Liver (tissue), 3 donors: ENCODE data around the gene COPS4.

ENCODE experiments used
- CTCF ChIP-seq: fragments of 150-350 bp; IDR thresholded peaks from 2 replicates; pipeline ENCODE4 v1.5.1; 2017; ENCODE audit warnings: improper control_type of control experiment, low read depth, low read length; ENCODE audit not compliant: missing input control
- EGR1 ChIP-seq, 2 donors: IDR thresholded peaks; 2 replicates each; pipeline ENCODE4 v1.6.1; 2016 to 2018; ENCODE audit warnings: antibody characterized with exemption in 2 of 2, low read depth in 2 of 2
- FOXA1 ChIP-seq: IDR thresholded peaks from 2 replicates; pipeline ENCODE4 v1.6.1; 2016; ENCODE audit warnings: antibody characterized with exemption
- JUND ChIP-seq, 2 donors: IDR thresholded peaks; 2 replicates each; pipeline ENCODE4 v1.6.1; 2016; ENCODE audit warnings: antibody characterized with exemption in 2 of 2
- RAD21 ChIP-seq, 2 donors: IDR thresholded peaks; 2 replicates each; pipeline ENCODE4 v1.6.1; 2016; ENCODE audit warnings: antibody characterized with exemption in 2 of 2, mild to moderate bottlenecking in 2 of 2
- SP1 ChIP-seq: IDR thresholded peaks from 2 replicates; pipeline ENCODE4 v1.6.1; 2018; ENCODE audit warnings: antibody characterized with exemption, mild to moderate bottlenecking
- TF ChIP-seq, protein P1 (sequence below): IDR thresholded peaks from 2 replicates; pipeline ENCODE4 v1.6.1; 2016; ENCODE audit warnings: antibody characterized with exemption
- TF ChIP-seq, protein P2 (sequence below): IDR thresholded peaks from 2 replicates; pipeline ENCODE4 v1.6.1; 2016; ENCODE audit warnings: antibody characterized with exemption
- donor health status: healthy.
- donor health status: healthy.

GRCh38 chr4:83019794-83020494, 15.0 kb upstream of the COPS4 start:
- TF ChIP-seq CTCF, result no peak
- TF ChIP-seq SP1, result no peak
- no peak for TF ChIP-seq EGR1 (IDR thresholded peaks at IDR 0.05; ENCODE audit: low read depth in 2 of 2)
- TF ChIP-seq JUND (IDR thresholded peaks at IDR 0.05), result no peak
- TF ChIP-seq RAD21 (IDR thresholded peaks at IDR 0.05), result no peak
- TF ChIP-seq, protein P1, sequence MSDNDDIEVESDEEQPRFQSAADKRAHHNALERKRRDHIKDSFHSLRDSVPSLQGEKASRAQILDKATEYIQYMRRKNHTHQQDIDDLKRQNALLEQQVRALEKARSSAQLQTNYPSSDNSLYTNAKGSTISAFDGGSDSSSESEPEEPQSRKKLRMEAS, result no peak
- TF ChIP-seq FOXA1, result no peak
- TF ChIP-seq, protein P2, sequence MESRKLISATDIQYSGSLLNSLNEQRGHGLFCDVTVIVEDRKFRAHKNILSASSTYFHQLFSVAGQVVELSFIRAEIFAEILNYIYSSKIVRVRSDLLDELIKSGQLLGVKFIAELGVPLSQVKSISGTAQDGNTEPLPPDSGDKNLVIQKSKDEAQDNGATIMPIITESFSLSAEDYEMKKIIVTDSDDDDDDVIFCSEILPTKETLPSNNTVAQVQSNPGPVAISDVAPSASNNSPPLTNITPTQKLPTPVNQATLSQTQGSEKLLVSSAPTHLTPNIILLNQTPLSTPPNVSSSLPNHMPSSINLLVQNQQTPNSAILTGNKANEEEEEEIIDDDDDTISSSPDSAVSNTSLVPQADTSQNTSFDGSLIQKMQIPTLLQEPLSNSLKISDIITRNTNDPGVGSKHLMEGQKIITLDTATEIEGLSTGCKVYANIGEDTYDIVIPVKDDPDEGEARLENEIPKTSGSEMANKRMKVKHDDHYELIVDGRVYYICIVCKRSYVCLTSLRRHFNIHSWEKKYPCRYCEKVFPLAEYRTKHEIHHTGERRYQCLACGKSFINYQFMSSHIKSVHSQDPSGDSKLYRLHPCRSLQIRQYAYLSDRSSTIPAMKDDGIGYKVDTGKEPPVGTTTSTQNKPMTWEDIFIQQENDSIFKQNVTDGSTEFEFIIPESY, result no peak
